Stomach (tissue), 9 donors: ENCODE data around the gene LSM12. TPM values are rescaled to one million over a fixed set of nuclear protein-coding genes. Genes with fewer than 3 reads are reported as not detected.
A peak's percentile ranks its signal among the peaks of the same experiment; 100 is the strongest.

Experiments used
- DNase-seq, 2 donors: peaks; one replicate each; pipeline versions ENCODE4 v3.0.0 to v3.0.0-alpha.2; 2013 to 2019
- H3K27ac ChIP-seq, 5 donors: fragments of 200-600 bp in 4 of 5; sonication (generic) in 4 of 5; one replicate each; pipeline ENCODE4 v1.5.1; 2013 to 2019; ENCODE audit warnings: mild to moderate bottlenecking in 1 of 5, moderate library complexity in 1 of 5
- H3K27me3 ChIP-seq, 3 donors: fragments of 200-600 bp; sonication (generic); one replicate each; pipeline ENCODE4 v1.5.1; 2017 to 2019; ENCODE audit warnings: mixed run types in 1 of 3
- H3K36me3 ChIP-seq, 4 donors: fragments of 200-600 bp; sonication (generic); 1 replicate in 3 of 4; 2 replicates in 1 of 4; pipeline ENCODE4 v1.5.1; 2016 to 2019
- H3K4me1 ChIP-seq, 4 donors: fragments of 200-600 bp; sonication (generic); one replicate each; pipeline ENCODE4 v1.5.1; 2016 to 2019
- H3K4me3 ChIP-seq, 4 donors: fragments of 200-600 bp; sonication (generic) in 3 of 4; one replicate each; pipeline ENCODE4 v1.5.1; 2016 to 2019; ENCODE audit warnings: mild to moderate bottlenecking in 1 of 4
- H3K9me3 ChIP-seq, 4 donors: fragments of 200-600 bp; sonication (generic); one replicate each; pipeline ENCODE4 v1.5.1; 2016 to 2019
- EP300 ChIP-seq: sonication (generic); formaldehyde crosslinking; IDR thresholded peaks from one replicate; pipeline ENCODE4 v1.6.1; 2017; ENCODE audit warnings: antibody characterized with exemption
- POLR2A ChIP-seq, 4 donors: fragments of 450-650 bp; IDR thresholded peaks; one replicate each; pipeline ENCODE4 v1.6.1; 2016; ENCODE audit warnings: antibody characterized with exemption in 4 of 4, control low read depth in 2 of 4, mild to moderate bottlenecking in 1 of 4, moderate library complexity in 1 of 4
- POLR2AphosphoS5 ChIP-seq, 3 donors: sonication (generic); formaldehyde crosslinking; IDR thresholded peaks; one replicate each; pipeline ENCODE4 v1.6.1; 2016; ENCODE audit warnings: antibody characterized with exemption in 3 of 3
- WGBS, 5 donors: extraction: QIAGEN DNeasy Blood & Tissue Kit in 3 of 5; methylation state at CpG; one replicate each; pipeline versions ENCODE4 v1.1.5 to v1.1.7; 2013 to 2018; 5-methylcytosine and 5-hydroxymethylcytosine counted together
- intact Hi-C: fragments of 100-400 bp; cut with DNase I; formaldehyde crosslinking; loops from one replicate; pipeline ENCODE4 v1.15.1; 2023; ENCODE audit warnings: low total_unique reads
- polyA plus RNA-seq, 3 donors: library from polyadenylated mRNA; stranded (reverse); fragments of 200-250 nt; gene quantifications; one replicate each; pipeline ENCODE4 v1.2.3, GENCODE V29; 2013
- total RNA-seq, 5 donors: library from RNA; depleted of rRNA; stranded (reverse); fragments of >200 nt; gene quantifications; one replicate each; pipeline versions ENCODE4 v1.1.0 to v1.2.3, GENCODE V29; 2014 to 2016
- TF ChIP-seq, protein P1 (sequence below), 7 experiments: fragments of 450-650 bp in 4 of 7; fragments of 200-600 bp in 3 of 7; sonication (generic) in 3 of 7; IDR thresholded peaks; one replicate each; pipeline ENCODE4 v1.5.1; 2016 to 2019; ENCODE audit warnings: antibody characterized with exemption in 7 of 7, control low read depth in 2 of 7, mild to moderate bottlenecking in 1 of 7
- donor health status: healthy with polysubstance abuse.
- donor health status: Bipolar disorder and iron deficiency.
- donor health status: healthy.

The LSM12 gene
- total and polyA plus RNA-seq, 8 donors = 19.8 to 34.5 (median 30.2) TPM

GRCh38 chr17:44007346-44008204, 58.9 kb downstream of the LSM12 start:
- Histone ChIP-seq H3K4me1 (peaks cover 35 to 51% (median 45%) of the 10 kb centered on the region in 4 donors), H3K36me3 (peaks cover 4 to 32% (median 24%) of the 10 kb centered on the region in 4 donors), H3K27me3 (peaks cover 14 to 44% (median 25%) of the 10 kb centered on the region in 3 donors), H3K27ac (peak overlapping the region; percentile 0 to 73 (median 56)), H3K4me3 (peak overlapping the region; percentile 52 to 66 (median 57)), H3K9me3 (no peaks in the 10 kb centered on the region)
- peak in 1 of 2 donors; percentile 51 for DNase-seq
- intact Hi-C loops = no loop called here
- TF ChIP-seq, protein P1, sequence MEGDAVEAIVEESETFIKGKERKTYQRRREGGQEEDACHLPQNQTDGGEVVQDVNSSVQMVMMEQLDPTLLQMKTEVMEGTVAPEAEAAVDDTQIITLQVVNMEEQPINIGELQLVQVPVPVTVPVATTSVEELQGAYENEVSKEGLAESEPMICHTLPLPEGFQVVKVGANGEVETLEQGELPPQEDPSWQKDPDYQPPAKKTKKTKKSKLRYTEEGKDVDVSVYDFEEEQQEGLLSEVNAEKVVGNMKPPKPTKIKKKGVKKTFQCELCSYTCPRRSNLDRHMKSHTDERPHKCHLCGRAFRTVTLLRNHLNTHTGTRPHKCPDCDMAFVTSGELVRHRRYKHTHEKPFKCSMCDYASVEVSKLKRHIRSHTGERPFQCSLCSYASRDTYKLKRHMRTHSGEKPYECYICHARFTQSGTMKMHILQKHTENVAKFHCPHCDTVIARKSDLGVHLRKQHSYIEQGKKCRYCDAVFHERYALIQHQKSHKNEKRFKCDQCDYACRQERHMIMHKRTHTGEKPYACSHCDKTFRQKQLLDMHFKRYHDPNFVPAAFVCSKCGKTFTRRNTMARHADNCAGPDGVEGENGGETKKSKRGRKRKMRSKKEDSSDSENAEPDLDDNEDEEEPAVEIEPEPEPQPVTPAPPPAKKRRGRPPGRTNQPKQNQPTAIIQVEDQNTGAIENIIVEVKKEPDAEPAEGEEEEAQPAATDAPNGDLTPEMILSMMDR (IDR thresholded peaks at IDR 0.05) = no peak
- TF ChIP-seq POLR2A (IDR thresholded peaks at IDR 0.05) (no peak), POLR2AphosphoS5 (IDR thresholded peaks at IDR 0.05) (no peak), EP300 (no peak)
- WGBS, 5 donors = 6 to 13% (median 7%) methylated on average over 21 to 37 of the region's 37 CpGs

DNA sequence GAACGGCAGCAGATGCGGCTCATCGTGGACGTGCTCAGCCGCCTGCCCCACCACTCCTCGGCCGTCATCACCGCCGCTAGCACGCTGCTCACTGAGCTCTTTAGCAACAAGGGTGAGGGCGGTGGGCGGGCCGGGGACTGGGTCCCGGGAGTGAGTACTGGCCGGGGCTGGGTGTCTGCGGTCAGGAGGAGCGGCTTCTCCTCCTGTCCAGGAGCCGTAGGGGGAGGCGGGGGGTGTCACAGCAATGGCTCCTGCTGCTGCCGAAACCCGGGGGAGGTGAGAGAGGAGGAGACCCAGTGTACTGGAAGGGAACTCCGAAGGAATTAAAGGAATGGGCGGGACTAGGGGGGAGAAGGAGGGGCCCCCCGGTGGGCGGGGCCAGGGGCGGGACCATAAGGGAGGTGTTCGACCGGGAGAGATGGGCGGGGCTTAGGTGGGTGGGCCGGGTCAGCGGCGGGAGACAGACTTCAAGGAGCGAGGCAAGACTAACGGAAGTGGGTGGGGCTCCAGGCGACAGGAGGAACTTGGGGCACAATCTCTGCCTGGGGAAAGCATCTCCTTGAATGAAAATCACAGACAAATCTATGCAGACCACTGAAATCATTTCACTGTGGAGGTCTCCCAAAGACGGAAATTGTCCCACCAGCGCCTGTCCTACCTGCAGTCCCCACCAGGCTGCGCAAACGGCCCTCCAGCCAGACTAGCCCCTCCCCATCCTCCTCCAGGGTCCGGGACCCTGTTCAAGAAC, 59.7 kb downstream of the LSM12 start:
- TF ChIP-seq, protein P1 (IDR thresholded peaks at IDR 0.05) = peak in 4 of 7 experiments; percentile 23 to 32 (median 24)
- TF ChIP-seq POLR2AphosphoS5 (IDR thresholded peaks at IDR 0.05) (peak in 2 of 3 donors; percentile 5 to 20), POLR2A (IDR thresholded peaks at IDR 0.05) (no peak)
- intact Hi-C loops = no loop called here
- WGBS, 5 donors = 0 to 1% (median 0%) methylated on average over 22 to 40 of the region's 40 CpGs

DNA sequence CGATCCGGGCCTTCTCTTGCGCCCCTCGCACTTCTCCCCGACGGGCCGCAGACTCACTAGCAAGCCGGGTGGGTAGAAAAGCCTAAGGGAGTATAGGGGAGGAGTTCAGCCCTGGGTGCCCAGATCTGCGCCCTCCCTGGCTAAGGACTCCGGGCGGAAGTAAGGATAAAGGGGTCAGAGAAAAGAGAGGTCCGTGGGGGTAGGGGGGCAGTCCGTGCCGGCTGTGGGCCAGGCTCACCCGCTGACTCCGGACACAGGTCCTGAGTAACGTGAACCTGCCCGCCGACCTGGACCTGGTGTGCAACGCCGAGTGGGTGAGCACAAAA, 60.2 kb downstream of the LSM12 start:
- peak overlapping the region; percentile 52 to 66 (median 57) for H3K4me3 ChIP-seq
- peaks cover 14 to 54% (median 25%) of the 10 kb centered on the region in 3 donors for H3K27me3 ChIP-seq
- peaks cover 0 to 19% (median 12%) of the 10 kb centered on the region in 4 donors for H3K36me3 ChIP-seq
- H3K9me3 ChIP-seq = no peaks in the 10 kb centered on the region
- no peak for DNase-seq
- intact Hi-C loops = no loop called here
- TF ChIP-seq, protein P1 (IDR thresholded peaks at IDR 0.05) = no peak
- TF ChIP-seq POLR2A (IDR thresholded peaks at IDR 0.05) = no peak
- no peak for TF ChIP-seq POLR2AphosphoS5 (IDR thresholded peaks at IDR 0.05)
- TF ChIP-seq EP300 = no peak
- 1 to 5% (median 3%) methylated on average over 21 of the region's 21 CpGs for WGBS, 5 donors
- peak overlapping the region; percentile 14 to 73 (median 56) for H3K27ac ChIP-seq
- H3K4me1 ChIP-seq = peaks cover 35 to 45% (median 41%) of the 10 kb centered on the region in 4 donors

More for the DNA sequence above, 59.7 kb downstream of the LSM12 start:
- DNase-seq = peak; percentile 98 to 100
- Histone ChIP-seq H3K4me3 (peak overlapping the region; percentile 52 to 66 (median 57)), H3K9me3 (no peaks in the 10 kb centered on the region), H3K27me3 (peaks cover 14 to 49% (median 25%) of the 10 kb centered on the region in 3 donors), H3K27ac (peak overlapping the region; percentile 14 to 73 (median 56)), H3K36me3 (peaks cover under 1 to 24% (median 17%) of the 10 kb centered on the region in 4 donors), H3K4me1 (peaks cover 35 to 45% (median 43%) of the 10 kb centered on the region in 4 donors)
